HG03460 (cell line): ENCODE measurements around the gene SIM1.

ENCODE experiments used
- ATAC-seq: cut with Tn5 transposase; IDR thresholded peaks from one replicate; pipeline ENCODE4 v1.9.1; 2021; ENCODE audit not compliant: unreplicated experiment

SIM1 gene

DNA sequence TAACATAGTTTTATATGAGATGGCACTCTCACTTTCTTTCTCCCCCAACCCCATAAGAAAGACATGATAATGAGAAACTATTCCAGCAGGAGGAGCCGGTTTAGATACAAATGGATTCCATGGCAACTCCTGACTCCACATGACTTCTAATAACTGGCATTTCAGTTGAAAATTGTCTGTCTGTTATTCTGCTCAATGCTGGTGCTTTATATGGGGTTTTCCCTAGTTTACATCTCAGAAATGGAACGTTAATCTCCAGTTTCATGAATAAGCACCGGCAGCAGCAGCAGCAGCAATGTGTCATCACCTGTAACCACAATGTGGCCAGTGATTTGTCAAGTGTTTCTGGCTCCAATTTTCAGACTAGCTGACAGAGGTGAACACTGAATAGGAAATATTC is 8.0 kb upstream of the SIM1 start:
- peak; percentile 92 for ATAC-seq

DNA sequence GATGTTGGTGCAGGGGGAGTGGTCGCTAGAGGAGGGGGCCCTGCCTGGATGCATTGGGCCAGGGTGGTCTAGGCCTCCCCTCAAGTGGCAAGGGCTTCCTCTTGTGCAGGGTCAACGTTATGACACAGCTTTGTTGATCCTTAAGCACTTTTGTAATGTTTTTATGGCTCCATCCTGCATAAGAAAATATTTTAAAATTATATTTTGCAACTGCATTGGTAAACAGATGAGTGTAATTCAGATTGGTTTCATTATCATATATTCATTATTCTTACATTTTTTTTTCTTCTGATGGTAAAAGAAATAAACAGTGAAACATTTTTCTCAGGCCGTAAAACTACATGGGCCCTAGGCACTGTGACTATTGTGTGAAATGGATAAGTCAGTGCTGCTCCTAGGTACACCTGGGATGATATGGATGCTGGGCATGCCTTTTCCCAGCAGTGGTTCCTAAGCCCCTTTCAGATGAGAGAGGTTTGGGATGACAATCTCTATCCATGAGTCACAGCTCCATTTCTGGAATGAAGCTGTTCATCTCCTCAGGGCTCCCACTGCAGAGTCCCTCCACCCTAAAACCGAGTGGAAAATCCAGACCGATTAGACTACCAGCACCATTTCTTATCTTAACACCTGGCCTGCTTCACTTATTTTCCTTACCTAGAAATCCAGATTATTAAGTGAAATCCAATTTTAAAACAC is 5.8 kb upstream of the SIM1 start:
- ATAC-seq = no peak

DNA sequence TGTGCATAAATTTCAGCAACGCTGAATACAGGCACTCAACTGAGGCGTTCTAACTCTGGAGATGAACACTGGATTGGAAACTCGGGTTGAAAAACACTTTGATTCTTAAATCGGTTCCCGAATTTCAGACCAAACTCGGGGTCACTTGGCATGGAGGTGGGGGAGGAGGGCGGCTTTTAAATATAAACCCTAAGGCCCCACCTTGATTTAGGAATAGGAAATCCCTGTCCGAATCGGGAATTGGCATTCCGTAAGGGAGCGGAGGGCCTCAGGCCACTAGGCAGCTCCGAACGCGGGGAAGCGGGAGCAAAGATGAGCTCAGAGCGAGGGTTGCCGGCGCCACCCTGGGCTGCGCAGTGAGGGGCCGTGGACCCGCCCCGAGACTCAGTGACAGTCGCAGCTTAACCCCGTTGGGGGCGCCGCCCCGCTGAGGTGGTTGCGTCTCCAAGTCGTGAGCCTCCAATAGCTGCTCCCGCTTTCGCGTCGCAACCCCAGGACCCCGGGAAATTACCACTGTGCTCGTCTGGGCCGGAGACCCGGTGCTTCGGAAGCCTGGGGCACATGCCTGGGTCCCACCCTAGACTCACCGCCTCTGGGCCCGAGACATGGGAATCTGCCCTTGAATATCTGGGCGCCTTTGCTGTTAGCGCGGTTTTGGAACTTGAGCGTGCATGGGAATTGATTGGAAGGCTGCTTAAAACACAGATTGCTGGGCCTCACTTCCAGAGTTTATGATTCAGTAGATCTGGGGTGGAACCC is 4.6 kb upstream of the SIM1 start:
- no peak for ATAC-seq

DNA sequence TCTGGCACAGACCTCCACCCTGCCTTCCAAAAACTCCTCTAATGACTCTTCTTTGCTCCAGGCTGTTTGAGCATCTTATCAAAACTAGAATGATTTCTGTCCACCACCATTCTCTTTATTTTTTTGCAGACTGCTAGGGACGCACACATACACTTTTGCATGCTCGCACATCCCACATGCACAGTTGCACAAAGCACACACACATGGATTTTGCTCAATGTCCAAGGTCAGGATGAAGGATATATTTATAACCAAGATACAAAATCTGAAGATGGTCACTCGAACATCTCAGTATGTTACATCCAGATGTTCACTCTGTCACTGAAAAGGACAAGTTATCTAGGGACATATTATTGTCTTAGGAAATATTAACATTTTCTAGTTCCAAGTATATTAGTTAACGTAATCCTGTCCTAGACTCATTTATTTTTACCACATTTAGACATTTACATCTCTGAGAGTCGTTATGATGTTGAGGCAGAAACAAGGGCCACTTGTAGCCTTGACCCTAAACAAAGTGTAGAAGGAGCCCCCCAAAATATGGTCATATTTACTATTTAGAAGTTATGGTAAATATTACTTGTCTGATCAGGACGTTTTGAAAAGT is 3.4 kb upstream of the SIM1 start:
- ATAC-seq = no peak

DNA sequence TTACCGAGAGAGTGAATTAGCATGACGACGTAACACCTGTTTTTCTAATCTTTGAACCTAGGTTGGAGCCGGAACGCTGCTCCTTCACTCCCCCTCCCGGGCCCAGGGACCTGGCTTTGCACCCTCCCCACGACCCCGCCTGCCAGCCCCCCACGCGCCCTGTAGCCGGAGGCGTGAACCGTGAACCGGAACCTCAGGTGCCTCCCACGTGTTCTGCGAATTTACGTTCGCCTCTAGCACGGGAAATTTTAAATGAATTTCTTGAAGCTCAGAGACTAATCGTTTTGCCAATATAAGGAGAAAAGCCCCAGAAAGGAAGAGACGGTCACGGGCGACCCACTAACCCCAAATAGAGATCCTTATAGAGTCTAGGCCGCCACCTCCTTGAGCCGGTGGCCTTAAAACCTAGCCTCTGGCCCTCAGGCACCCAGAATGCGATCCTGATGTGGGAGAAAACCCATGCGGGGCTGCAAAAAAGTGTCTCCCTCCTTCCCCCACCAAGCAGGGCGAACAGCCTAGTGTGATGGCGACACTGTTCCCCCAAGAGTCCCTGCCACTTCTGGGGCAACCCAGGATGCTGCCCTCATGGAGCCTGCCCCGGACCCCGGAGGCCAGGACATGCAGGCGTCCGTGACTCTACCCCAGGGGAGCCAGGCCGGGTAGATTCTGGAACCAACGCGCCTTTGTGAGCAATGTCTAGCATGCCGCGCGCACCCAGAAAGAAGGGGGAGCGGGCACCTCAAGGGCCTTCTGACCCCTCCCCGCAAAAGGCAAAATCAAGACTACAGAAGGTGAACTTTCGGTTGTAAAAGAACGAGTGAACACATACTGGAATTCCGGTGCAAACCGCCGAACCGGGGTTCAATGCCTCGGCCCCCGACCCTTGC is 2.7 kb upstream of the SIM1 start:
- ATAC-seq = no peak

DNA sequence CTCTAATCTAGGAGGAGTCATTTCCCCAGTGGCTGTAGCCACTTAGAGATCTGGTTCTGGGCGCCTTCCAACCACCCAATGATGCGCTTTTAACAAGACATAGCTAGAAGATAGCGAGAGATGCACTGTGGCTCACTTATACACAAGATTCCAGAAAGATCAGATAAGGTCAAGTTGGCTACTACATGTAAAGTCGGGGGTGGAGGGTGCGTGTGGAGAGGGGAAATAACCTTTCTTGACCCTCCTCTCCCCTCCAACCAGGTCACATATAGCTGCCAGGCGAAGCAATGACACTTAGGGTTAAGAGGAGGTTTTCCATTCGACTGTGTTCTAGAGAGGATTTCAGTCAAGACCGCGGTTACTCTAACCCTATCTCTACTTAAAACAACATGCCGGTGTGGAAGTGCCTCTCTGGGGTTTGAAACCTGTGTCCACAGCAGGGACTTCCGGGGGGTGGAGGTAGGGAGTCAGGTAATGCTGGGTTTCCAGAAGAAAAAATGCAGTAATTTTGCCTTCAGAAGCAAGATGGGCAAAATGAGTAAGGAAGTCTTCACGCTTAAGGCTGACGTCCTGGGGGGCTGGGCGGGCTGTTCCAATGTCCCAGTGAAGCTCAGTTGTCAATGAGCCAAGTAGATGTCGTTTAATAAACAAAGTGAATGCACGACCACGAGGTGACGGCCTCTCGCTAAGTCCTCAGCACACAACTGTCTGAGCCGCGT is 1.8 kb upstream of the SIM1 start:
- no peak for ATAC-seq

DNA sequence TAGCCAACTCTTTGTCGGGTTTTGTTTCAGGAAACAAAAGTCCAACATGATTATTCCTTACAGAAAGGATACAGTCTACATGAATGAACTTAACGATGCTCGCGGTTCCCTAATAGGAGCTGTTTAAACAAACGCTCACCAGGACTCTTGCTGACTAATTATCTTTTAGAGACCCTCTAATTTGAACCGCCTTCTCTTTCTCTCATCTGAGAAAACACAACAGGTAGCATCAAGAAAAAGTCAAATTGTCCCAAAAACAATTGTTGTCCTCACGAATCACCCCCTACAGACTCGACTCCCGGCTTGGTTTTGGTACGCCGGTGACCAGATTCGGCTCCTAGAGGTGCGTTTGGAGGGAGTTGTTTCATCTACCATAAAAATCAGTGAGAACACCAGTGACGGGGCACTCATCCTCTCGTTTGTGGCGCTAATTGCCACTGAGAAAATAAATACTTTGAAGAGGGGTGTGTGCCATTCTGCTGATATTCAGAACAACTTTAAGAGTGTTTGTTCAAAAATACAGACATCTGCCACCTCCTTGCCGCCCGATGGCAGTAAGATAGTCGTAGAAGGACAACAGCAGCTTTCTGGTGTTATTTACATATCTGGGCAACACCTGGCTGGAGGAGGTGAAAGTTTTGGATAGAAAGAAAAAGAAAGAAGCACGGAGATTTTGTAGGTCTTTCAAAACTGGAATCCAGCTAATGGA is 1.1 kb upstream of the SIM1 start:
- no peak for ATAC-seq

DNA sequence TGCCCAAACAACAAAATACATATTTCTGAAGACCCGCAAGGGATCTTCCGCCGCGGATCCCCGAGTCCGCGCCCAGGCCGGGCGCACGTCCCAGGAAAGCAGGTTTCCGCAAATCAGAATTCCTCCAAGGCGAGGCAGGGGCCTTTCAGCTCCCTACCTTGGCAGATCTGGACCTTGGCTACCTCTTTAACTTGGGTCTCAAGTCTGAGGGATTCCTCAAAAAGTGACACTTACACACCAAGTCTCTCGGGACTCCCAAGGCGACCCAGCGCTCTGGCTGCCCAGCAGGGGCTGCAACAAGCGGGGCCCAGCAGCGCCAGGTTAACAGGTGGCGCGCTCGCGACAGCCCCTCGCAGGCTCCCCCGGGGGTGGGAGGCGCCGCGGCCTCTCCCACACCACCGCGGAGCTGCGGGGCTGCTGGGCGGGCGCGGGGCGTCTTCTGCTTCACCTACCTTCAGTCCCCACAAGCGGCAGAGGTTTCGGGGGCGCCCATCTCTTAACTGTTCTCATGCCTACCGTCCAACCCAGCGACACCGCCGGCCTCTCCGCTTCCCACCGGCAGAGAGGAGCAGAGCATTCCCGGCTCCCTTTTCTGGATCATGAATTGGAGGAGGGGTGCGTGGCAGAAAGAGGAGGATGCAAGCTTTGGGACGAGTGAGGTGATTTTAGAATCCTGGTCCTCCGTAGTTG is 414 bp downstream of the SIM1 start:
- ATAC-seq = no peak

DNA sequence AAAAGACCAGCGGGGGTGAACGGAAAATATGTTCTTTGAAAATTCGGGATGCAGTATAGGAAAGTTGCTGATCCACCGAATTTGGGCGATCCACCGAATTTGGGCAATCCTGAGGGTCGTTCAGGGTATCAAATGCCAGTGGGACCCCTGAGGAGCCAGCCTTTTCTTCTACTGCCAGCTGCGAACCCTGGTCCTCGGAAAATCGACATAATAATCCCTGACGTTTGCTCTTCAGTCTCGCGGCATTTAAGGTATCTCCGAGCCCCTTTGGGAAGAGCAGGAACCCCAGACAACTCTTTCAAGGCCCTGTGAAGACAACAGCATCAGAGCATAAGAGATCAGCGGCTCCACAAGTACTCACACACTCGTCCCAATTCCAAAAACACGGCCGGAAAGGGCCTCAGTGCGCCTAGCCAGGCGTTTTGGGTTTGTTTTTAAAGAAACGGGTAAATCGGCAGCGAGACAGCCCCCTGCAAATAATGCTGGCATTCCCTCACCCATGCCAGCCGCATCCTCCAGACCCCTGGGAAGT is 1.0 kb downstream of the SIM1 start:
- ATAC-seq = no peak

DNA sequence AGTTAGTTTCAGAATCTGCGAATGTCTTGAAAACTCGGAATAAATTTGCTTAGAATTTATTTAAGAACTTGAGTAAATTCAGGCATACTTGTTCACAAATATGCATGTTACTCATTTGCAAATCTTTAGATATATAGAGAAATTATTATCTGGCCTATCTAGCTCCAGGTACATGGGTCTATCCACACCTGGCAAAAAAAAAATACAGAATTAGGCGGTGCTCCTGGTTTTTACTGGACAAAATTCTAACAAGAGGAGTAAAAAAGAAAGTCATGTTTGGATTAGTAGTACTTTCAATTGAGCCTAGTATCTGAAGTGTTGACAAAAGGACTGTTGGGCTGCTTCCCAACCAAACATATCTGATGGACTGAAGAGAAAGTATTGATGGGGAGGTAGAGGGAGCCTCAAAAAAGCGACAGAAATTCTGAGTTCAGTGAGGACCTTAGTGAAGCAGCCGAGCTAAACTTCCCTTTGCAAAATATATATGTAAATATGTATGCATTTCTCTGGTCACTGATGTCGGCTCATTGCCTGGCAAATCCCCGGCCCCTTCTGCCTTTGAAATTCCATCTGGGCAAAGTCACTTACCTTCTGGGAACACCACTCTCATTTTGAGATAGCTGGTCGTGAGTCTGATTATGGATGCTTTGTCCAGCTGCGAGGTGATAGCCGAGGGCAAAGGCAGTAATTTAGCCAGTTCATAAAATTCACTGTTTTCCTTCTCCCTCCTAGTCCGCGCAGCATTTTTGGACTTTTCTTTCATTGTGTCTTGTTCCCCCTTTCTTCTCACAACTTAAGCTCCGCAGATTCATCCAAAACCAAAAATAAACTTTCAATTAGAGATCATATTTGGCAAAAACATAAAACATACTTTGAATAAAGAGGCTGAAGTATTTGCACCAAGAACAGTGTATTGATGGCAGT is 1.8 kb downstream of the SIM1 start:
- no peak for ATAC-seq

DNA sequence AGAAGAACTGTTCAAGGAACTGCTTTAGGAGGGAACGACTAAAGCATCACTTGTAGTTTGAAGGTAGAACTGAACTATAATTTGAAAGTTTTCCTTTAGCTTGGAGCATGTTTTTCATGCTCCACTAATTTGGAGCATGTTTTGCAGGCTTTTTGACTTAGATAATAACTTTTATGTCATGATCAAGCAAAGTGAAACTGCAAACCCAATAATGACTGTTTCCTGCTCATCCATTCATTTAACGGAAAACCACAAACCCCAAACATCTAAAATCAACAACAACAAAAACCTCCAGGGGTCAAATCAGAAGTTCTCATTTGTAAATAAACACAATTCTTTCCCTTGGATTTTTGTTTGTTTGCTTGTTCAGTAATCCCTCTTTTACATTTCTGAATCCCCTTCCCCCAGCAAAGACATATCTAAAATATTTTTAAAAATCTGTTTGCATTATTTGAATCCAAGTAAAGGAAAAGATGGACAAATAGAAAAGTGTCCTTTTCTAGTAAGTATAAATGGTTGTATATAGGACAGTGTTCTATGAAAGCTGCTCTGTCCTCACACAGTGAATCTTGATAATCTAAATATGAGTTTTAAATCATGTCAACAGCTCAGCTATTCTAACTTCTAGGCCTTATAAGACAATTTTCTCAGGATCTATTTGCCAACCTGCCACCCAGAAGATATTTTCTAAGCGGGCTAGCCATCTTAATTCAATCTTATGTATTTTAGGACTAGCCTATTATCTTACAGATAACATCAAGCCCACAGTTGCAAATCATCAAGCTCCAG is 2.6 kb downstream of the SIM1 start:
- ATAC-seq = no peak

DNA sequence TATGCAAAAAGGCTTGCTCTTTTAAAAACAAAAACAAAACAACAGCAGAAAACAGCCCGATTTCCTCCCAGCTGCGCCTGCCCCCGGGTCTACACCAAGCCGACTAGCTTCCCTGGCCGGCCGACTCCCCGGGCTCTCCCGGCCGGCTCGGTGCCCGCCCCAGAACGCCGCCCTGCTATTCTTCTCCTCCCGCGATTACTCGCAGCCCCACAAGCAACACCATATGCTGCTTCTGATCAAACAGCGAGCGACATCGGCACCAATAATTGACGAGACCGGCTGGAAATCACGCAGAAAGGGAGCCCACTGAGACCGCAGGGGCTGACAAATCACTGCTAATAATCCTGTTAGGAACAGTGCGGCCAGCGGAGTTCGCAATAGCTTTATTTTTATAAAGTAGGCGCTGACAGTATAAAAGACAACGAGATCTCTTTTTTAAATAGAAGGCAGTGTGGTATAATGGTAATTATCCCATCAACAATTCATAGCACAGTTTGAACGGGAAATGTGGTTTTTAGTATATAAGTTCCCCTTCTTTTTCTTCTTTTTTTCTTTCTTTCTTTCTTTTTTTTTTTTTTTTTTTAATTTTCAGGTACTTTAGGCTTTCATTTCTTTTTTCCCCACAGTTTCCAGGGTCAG is 3.3 kb downstream of the SIM1 start:
- no peak for ATAC-seq

DNA sequence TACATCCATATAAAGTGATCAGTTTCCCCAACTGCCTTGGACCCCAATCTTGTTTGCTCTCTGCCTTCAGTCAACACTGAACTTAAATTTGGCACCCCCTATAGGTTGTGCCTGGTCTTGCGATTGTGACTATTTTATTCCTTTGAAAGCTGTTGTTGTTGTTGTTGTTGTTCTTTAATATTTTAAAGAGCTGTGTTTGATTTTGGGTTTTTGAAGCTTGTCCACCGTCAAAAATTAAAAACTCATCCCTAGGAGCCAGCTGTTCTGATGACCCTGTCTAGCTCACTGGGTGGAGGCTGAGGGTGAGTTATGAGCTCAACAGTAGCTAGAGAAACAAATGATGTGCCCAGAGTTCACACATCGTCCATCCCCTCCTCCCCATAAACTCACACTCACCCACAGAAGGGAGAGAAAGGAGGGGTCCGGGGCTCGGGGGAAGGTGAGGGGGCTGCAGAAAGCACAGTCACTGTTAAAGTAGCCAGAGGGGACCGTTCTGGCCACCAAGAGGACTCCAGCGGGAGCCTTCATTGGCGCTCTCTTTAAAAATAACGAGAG is 4.0 kb downstream of the SIM1 start:
- no peak for ATAC-seq

DNA sequence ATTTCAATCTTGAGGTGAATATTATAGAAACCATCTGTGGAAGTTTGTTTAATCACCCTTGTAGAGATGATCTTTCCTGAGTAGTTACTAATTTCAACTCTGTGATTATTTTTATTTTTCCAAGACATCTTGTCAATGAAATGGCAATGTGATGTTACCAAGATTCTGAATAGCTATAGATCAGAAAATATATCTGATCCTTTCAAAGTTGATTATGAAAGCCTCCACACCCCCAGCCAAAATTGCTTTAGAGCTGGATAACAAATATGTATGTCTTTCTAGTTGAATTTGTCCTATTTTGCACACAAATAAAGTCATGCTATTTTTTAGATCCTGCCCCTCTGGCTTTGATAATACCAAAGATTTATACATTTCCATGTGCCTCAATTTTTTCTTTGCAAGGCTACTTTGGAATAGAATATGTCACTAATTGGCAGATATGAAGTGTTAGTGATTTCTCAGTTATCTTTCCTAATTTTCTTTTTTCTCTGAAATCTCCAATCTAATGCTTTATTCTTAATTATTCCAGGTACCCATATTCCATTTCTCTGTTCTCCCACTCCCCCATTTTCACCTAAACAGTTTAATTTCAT is 5.0 kb downstream of the SIM1 start:
- no peak for ATAC-seq

DNA sequence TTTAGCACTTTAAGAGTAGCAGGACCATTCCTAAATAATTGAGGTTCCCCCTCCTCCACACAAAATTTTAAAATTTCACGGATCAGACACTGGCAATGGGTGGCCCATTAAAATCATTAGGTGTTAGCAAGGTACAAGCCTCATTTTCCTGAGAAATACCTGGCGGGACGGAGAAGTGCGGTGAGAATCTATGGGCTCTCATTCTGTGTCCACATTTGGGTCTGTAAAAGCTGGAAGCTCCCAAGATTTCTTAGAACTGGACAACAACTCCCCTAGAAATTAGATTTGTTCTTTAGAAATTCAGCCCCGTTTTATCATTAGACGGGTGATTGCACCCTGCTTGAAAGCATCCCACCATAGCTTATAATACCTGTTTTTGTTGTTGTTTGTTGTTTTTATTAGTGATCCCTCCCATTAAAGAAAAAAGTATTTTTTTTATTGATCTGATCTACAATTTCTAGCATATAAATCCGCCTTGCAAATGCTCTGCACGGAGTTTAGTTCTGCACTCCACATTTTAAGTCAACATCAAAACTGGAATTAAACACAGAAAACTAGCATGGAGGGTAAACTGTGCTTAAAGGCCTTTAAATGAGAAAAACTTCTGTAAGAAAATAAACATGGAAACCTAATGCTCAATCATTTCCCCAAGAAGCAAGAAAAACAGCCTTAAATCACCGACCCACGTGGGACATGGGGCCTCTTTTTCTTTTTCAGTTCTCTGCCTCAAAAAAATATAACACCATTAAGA is 5.7 kb downstream of the SIM1 start:
- no peak for ATAC-seq
